ENCODE results near the gene TMEM61.
"Not testable (repeated sequence)": the region's sequence is repeated elsewhere in the genome, so short reads cannot be mapped to it uniquely, and the experiment has no call there.

TMEM61 gene

DNA sequence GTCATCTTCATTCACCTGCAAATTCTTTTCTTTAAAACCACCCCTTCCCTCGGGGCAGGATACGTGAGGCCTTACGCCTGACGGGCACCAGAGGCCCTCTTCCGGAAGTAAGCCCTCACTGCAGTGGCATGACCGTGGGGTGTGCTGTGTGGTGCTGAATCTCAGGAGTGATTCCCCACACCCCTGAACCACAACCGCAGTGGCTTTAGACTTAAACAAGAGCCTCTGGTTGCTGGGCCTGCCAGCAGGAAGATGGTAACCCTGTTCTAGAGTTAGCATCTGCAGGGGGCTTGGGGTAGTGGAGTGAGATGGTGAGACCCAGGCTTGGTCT lies 30.4 kb downstream of the TMEM61 start:
- Histone ChIP-seq H3K4me3 (no peak overlapping the region), H3K36me3 (ENCODE audit: insufficient read depth, low read length) (no peaks in the 10 kb centered on the region), H3K9ac (ENCODE audit: insufficient read length) (no peak overlapping the region), H3K27ac (no peak overlapping the region), H3K9me3 (ENCODE audit: low read depth, low read length) (no peaks in the 10 kb centered on the region)
- TF ChIP-seq FOXP2 (optimal IDR thresholded peaks at IDR 0.05; ENCODE audit: control extremely low read depth, extremely low read length, insufficient read depth) (no peak), POLR2AphosphoS5 (IDR thresholded peaks at IDR 0.05; ENCODE audit: borderline replicate concordance, low read depth, low read length) (no peak), EZH2 (IDR thresholded peaks at IDR 0.05) (no peak)
- no peak for DNase-seq (ENCODE audit: low read depth, low spot score)

DNA sequence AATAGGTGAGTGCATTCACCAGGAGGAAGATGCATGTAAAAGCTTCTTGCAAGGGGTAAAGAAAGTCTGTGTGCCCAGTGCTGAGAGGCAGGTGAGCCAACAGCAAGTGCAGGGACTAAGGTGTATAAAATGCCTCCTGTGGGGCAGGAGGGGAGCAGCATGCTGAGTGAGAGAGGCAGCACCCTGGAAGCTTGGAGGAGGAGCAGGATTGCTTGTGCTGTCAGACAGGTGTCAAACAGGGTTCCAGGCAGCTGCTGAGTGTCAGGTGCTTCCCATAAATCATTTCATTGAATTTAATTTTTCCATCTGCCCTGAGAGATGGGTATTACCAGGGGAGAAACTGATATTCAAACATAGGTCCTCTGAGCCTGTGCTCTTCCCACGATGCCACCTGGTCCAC lies 32.2 kb downstream of the TMEM61 start:
- Histone ChIP-seq H3K9ac (ENCODE audit: insufficient read length) (no peak overlapping the region), H3K9me3 (ENCODE audit: low read depth, low read length) (no peaks in the 10 kb centered on the region), H3K27ac (no peak overlapping the region), H3K4me3 (no peak overlapping the region), H3K36me3 (ENCODE audit: insufficient read depth, low read length) (no peaks in the 10 kb centered on the region)
- TF ChIP-seq EZH2 (IDR thresholded peaks at IDR 0.05) (no peak), FOXP2 (optimal IDR thresholded peaks at IDR 0.05; ENCODE audit: control extremely low read depth, extremely low read length, insufficient read depth) (no peak), POLR2AphosphoS5 (IDR thresholded peaks at IDR 0.05; ENCODE audit: borderline replicate concordance, low read depth, low read length) (no peak)
- DNase-seq (ENCODE audit: low read depth, low spot score) = no peak

GRCh38 chr1:55015123-55015522 lies 34.7 kb downstream of the TMEM61 start:
- Histone ChIP-seq H3K9ac (ENCODE audit: insufficient read length) (no peak overlapping the region), H3K4me3 (no peak overlapping the region), H3K36me3 (ENCODE audit: insufficient read depth, low read length) (no peaks in the 10 kb centered on the region), H3K27ac (no peak overlapping the region), H3K9me3 (ENCODE audit: low read depth, low read length) (no peaks in the 10 kb centered on the region)
- no peak for TF ChIP-seq POLR2AphosphoS5 (IDR thresholded peaks at IDR 0.05; ENCODE audit: borderline replicate concordance, low read depth, low read length)
- no peak for TF ChIP-seq FOXP2 (optimal IDR thresholded peaks at IDR 0.05; ENCODE audit: control extremely low read depth, extremely low read length, insufficient read depth)
- TF ChIP-seq EZH2 (IDR thresholded peaks at IDR 0.05) = no peak
- DNase-seq (ENCODE audit: low read depth, low spot score) = no peak

DNA sequence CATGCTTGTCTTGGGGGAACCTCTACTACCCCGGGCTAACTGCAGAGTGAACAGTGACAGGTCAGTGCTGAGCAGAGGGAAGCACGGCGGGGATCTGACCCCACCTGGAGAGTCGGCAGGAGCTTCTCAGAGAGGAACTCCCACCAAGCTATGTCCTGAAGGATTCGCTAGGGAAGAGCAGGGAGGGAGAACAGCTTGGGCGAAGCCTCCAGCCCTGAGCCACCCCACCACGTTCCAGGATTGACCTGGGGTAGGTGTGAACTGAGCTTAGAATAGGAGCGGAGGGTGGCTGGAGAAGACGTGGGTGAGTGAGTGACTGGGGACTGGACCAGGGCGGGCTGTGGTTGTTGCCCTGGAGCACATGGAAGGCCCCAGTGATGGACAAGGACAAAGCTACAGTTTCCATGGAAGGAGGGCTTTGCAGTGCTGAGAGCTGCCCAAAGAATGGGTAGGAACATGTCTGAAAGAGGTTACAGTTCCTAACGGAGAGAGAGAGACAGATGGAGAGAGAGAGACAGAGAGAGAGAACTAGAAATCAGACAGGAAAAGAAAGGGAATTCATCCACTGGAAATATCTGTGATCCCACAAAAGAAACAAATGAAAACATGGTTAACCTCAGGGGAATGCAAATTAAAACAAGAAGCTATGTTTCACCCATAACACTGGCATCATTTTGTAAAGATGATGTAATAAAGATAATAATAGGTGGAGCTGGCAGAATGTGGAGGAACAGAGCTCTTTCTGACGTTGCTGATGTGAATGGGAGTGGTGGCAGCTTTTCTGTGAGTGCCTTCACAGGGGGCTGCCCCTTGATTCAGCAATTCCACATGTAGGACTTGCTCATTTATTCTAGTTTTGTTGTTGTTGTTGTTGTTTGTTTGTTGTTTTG lies 35.5 kb downstream of the TMEM61 start:
- TF ChIP-seq POLR2AphosphoS5 (IDR thresholded peaks at IDR 0.05; ENCODE audit: borderline replicate concordance, low read depth, low read length) (no peak), EZH2 (IDR thresholded peaks at IDR 0.05) (no peak), FOXP2 (optimal IDR thresholded peaks at IDR 0.05; ENCODE audit: control extremely low read depth, extremely low read length, insufficient read depth) (no peak)
- no peak for DNase-seq (ENCODE audit: low read depth, low spot score)
- H3K9me3 ChIP-seq (ENCODE audit: low read depth, low read length) = no peaks in the 10 kb centered on the region
- no peak overlapping the region for H3K4me3 ChIP-seq
- no peak overlapping the region for H3K9ac ChIP-seq (ENCODE audit: insufficient read length)
- no peaks in the 10 kb centered on the region for H3K36me3 ChIP-seq (ENCODE audit: insufficient read depth, low read length)
- no peak overlapping the region for H3K27ac ChIP-seq

DNA sequence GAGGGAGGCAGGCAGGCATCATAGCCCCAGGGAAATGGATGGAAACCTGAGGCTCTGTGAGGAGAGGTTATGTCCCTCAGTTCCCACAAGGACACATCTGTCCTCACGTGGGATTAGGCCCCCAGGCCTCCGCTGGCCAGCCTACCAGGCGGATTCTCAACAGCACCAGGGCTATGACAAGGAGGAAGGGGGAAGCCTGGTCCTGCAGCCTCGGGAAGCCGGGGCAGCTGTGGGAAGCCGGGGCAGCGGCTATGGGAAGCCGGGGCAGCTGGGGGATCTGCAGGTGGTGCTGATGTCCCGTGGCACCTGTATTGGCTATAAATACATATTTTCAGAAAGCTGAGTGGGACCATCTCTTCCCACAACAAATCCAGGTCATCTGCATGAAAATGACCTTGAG lies 38.0 kb downstream of the TMEM61 start:
- TF ChIP-seq POLR2AphosphoS5 (IDR thresholded peaks at IDR 0.05; ENCODE audit: borderline replicate concordance, low read depth, low read length) (no peak), EZH2 (IDR thresholded peaks at IDR 0.05) (no peak), FOXP2 (optimal IDR thresholded peaks at IDR 0.05; ENCODE audit: control extremely low read depth, extremely low read length, insufficient read depth) (no peak)
- H3K27ac ChIP-seq = no peak overlapping the region
- no peaks in the 10 kb centered on the region for H3K9me3 ChIP-seq (ENCODE audit: low read depth, low read length)
- no peaks in the 10 kb centered on the region for H3K36me3 ChIP-seq (ENCODE audit: insufficient read depth, low read length)
- no peak for DNase-seq (ENCODE audit: low read depth, low spot score)
- no peak overlapping the region for H3K9ac ChIP-seq (ENCODE audit: insufficient read length)
- H3K4me3 ChIP-seq = no peak overlapping the region

- DNase-seq (ENCODE audit: low read depth, low spot score) = no peak
- H3K27ac ChIP-seq = no peak overlapping the region
Observed at GRCh38 chr1:55021942-55022546, 41.6 kb downstream of the TMEM61 start.

GRCh38 chr1:55024163-55024562 lies 43.7 kb downstream of the TMEM61 start:
- not testable (repeated sequence) for H3K9ac ChIP-seq (ENCODE audit: insufficient read length)

More at GRCh38 chr1:55021942-55022546, 41.6 kb downstream of the TMEM61 start:
- H3K9ac ChIP-seq (ENCODE audit: insufficient read length) = no peak overlapping the region
- no peaks in the 10 kb centered on the region for H3K36me3 ChIP-seq (ENCODE audit: insufficient read depth, low read length)
- no peak overlapping the region for H3K4me3 ChIP-seq
- H3K9me3 ChIP-seq (ENCODE audit: low read depth, low read length) = no peaks in the 10 kb centered on the region
- no peak for TF ChIP-seq EZH2 (IDR thresholded peaks at IDR 0.05)
- TF ChIP-seq POLR2AphosphoS5 (IDR thresholded peaks at IDR 0.05; ENCODE audit: borderline replicate concordance, low read depth, low read length) = no peak
- no peak for TF ChIP-seq FOXP2 (optimal IDR thresholded peaks at IDR 0.05; ENCODE audit: control extremely low read depth, extremely low read length, insufficient read depth)

DNA sequence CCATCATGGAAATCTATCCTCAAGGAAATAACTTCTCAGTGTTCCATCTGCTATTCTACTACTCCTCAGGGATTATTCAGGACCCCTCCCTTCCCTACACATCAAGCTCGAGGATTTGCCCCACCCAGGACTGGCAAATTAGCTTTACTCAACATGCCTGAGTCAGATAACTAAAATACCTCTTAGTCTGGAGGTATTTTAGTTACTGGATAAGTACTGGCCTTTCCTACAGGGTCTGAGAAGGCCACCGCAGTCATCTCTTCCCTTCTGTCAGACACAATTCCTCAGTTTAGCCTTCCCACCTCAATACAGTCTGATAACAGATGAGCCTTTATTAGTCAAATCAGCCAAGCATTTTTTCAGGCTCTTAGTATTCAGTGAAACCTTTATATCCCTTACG lies 46.3 kb downstream of the TMEM61 start:
- H3K9me3 ChIP-seq (ENCODE audit: low read depth, low read length); H3K36me3 ChIP-seq (ENCODE audit: insufficient read depth, low read length); H3K9ac ChIP-seq (ENCODE audit: insufficient read length); DNase-seq (ENCODE audit: low read depth, low spot score); H3K27ac ChIP-seq; H3K4me3 ChIP-seq: not testable (repeated sequence)

More at GRCh38 chr1:55024163-55024562, 43.7 kb downstream of the TMEM61 start:
- H3K27ac ChIP-seq; H3K9me3 ChIP-seq (ENCODE audit: low read depth, low read length); H3K36me3 ChIP-seq (ENCODE audit: insufficient read depth, low read length); H3K4me3 ChIP-seq; DNase-seq (ENCODE audit: low read depth, low spot score): not testable (repeated sequence)

- not testable (repeated sequence) for H3K9ac ChIP-seq (ENCODE audit: insufficient read length); H3K9me3 ChIP-seq (ENCODE audit: low read depth, low read length); H3K4me3 ChIP-seq; H3K27ac ChIP-seq; H3K36me3 ChIP-seq (ENCODE audit: insufficient read depth, low read length); DNase-seq (ENCODE audit: low read depth, low spot score)
Observed at GRCh38 chr1:55031098-55031497, 50.7 kb downstream of the TMEM61 start.
